HepG2 (cell line): Measurements from ENCODE around the gene IQSEC1. TPM values are rescaled to one million over a fixed set of nuclear protein-coding genes. Genes with fewer than 3 reads are reported as not detected.

ENCODE experiments used
- ARID4A ChIP-seq: sonication (generic); formaldehyde crosslinking; IDR thresholded peaks from 2 replicates; pipeline ENCODE4 v1.5.0; 2020; ENCODE audit warnings: mild to moderate bottlenecking, missing genetic modification reagents, borderline replicate concordance
- FOXM1 ChIP-seq: sonication (generic); formaldehyde crosslinking; IDR thresholded peaks from 2 replicates; pipeline ENCODE4 v1.5.0; 2020; ENCODE audit warnings: missing genetic modification reagents
- MTA1 ChIP-seq: sonication (generic); formaldehyde crosslinking; IDR thresholded peaks from 2 replicates; pipeline ENCODE4 v1.4.0; 2020; ENCODE audit warnings: missing genetic modification reagents, mild to moderate bottlenecking, borderline replicate concordance
- NFKB2 ChIP-seq: sonication (generic); formaldehyde crosslinking; IDR thresholded peaks from 2 replicates; pipeline ENCODE4 v1.4.0; 2020; ENCODE audit warnings: missing genetic modification reagents, borderline replicate concordance
- SMAD1 ChIP-seq: sonication (generic); formaldehyde crosslinking; IDR thresholded peaks from 2 replicates; pipeline ENCODE4 v1.4.0; 2020; ENCODE audit warnings: missing genetic modification reagents, low read depth, mild to moderate bottlenecking, borderline replicate concordance
- SOX5 ChIP-seq: IDR thresholded peaks from 2 replicates; pipeline ENCODE4 v1.6.1; 2016; ENCODE audit warnings: borderline replicate concordance
- ZFP90 ChIP-seq: sonication (generic); formaldehyde crosslinking; IDR thresholded peaks from 2 replicates; pipeline ENCODE4 v1.8.0; 2022; ENCODE audit warnings: missing genetic modification reagents, mild to moderate bottlenecking, inconsistent platforms, borderline replicate concordance
- ZFX ChIP-seq: sonication (generic); formaldehyde crosslinking; IDR thresholded peaks from 2 replicates; pipeline ENCODE4 v1.4.0; 2020; ENCODE audit warnings: mild to moderate bottlenecking, low read depth, missing genetic modification reagents, moderate library complexity
- ZNF703 ChIP-seq: sonication (generic); formaldehyde crosslinking; IDR thresholded peaks from 2 replicates; pipeline ENCODE4 v1.5.1; 2020; ENCODE audit warnings: missing genetic modification reagents, mild to moderate bottlenecking, moderate library complexity, borderline replicate concordance
- ZNF800 ChIP-seq: sonication (generic); formaldehyde crosslinking; IDR thresholded peaks from 2 replicates; pipeline ENCODE4 v1.4.0; 2020; ENCODE audit warnings: missing genetic modification reagents
- polyA plus RNA-seq, 8 experiments: library from polyadenylated mRNA; depleted of rRNA in 3 of 8; stranded (reverse) in 7 of 8; unstranded in 1 of 8; fragments of >200 nt; fragmentation: Illumina TruSeq in 4 of 8; extraction: Trizol in 4 of 8; gene quantifications; 2 replicates each; pipeline versions ENCODE4 v1.2.1 to v1.2.3, GENCODE V29; 2011 to 2016; ENCODE audit warnings: low read depth in 4 of 8, missing spikeins in 1 of 8, mixed read lengths in 1 of 8; ENCODE audit not compliant: insufficient read depth in 1 of 8
- total RNA-seq, 5 experiments: library from RNA; depleted of rRNA; stranded (reverse); fragments of >200 nt; fragmentation: Illumina TruSeq; extraction: Trizol; gene quantifications; 2 replicates each; pipeline ENCODE4 v1.2.3, GENCODE V29; 2016; ENCODE audit warnings: low read depth in 1 of 5

The IQSEC1 gene
- total and polyA plus RNA-seq, 2 of the 13 experiments (the other 11 are each of a cell fraction or from before 2014, with no cell fraction given) = 17.4 to 20.2 TPM

GRCh38 chr3:13091898-13092611 is 18.8 kb upstream of the IQSEC1 start (continued):
- no peak; the same call in 1 of the 2 replicates for TF ChIP-seq ARID4A (CRISPR knock-in tag)
- 0 out of 2 replicates have a peak, but pooled peaks have one; percentile 1 for TF ChIP-seq SMAD1 (CRISPR knock-in tag)
- peak; percentile 15; the same call in 1 of the 2 replicates for TF ChIP-seq NFKB2 (CRISPR knock-in tag)
- TF ChIP-seq ZFX (CRISPR knock-in tag) = peak; percentile 30; the same call in 1 of the 2 replicates
- no peak for TF ChIP-seq MTA1 (CRISPR knock-in tag)
- TF ChIP-seq SOX5 (CRISPR knock-in tag) = no peak
- TF ChIP-seq FOXM1 = no peak
- TF ChIP-seq ZNF800 (CRISPR knock-in tag) = no peak
- no peak for TF ChIP-seq ZFP90 (CRISPR knock-in tag)
- no peak for TF ChIP-seq ZNF703 (CRISPR knock-in tag)
- TF ChIP-seq, all 625 proteins: peak for 25
